ENCODE measurements around the gene DDRGK1.
"Not testable (repeated sequence)": the region's sequence is repeated elsewhere in the genome, so short reads cannot be mapped to it uniquely, and the experiment has no call there.

The DDRGK1 gene

DNA sequence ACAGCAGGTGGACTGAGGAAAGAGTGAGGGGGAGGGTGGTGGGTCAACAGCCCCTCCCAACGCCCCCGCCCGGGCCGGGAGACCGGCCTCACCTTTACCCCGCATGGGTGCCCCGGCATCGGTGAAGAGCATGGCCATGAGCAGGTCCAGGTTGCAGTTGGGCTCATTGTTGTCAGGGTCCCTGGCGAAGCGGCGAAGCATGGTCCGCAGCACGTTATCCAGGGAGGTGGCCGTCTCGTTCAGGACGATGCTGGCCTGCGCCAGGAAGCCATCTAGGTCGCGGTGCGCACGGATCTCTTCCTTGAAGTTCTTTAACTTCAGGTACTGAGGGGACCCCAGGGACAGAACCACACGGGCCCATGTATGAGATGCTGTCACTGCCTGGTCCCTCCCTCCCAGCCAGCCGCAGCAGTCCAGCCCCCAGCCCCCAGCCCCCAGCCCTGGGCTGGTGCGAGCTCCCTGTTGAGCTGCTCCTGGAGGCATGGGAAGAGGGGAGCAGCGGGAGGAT is 29.6 kb upstream of the DDRGK1 start:
- no peak for DNase-seq

DNA sequence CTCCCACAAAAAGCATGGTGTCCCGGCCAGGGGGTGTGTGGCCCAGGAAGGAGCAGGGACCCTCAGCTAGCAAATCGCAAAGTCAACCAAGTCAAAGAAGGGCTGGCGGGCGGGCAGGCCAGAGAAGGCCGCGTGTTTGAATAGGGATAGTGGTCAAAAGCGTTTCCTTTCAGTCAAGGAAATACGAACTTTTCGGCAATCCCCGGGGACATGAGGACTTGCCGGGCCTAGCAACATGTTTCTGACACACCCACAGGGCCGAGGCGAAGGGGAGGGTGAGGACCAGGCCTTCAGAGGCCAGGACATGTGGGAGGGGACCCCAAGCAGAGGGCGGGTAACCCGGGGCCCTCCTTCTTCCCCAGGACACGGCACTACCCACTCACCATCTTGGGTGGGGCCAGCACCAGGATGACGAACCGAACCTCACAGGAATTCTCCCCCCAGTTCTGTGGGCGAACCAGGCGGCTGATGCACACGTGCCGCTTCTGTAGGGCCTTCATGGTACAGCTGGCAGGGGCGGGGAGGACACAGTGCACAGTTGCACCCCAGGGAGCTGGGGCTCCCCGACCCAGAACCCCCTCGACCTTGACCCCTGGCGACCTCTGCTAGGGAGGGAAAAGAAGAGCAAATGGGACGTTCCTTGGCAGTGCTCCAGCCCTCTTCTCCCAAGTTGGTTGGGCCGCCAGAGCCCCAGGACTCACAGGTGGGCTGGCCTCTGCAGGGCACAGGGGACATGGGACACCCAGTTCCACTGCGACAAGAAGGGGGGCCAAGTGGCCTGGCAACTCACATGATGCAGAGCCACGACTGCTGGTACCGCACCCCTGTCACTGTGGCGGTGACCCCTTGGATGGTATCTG is 28.9 kb upstream of the DDRGK1 start:
- no peak for DNase-seq

DNA sequence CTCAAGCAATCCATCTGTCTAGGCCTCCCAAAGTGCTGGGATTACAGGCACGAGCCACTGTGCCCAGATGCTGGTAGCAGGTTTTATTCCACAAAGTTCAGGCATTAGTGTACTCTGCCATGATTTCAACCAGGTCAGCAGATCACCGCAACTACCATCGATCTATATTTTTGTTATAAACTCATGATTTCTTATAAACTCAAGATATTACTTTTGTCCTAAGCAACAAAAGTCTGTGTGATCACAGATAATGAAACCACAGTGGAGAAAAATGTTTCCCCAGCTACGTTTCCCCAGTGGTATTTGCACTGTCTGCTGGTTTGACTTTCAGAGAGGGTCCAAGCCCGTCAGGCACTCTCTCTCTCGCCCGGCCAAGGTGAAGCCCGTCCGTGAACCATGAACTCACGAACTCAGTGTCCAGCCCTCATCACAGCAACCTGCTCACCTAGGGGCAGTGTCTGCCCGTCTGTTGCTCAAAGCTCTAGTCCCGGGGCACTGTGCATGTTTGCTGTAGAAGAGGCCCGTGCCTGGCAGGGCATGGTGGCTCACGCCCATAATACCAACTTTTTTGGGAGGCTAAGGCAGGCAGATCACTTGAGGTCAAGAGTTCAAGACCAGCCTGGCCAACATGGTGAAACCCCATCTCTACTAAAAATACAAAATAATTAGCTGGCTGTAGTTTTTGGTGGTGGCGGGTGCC is 27.6 kb upstream of the DDRGK1 start:
- no peak for DNase-seq

DNA sequence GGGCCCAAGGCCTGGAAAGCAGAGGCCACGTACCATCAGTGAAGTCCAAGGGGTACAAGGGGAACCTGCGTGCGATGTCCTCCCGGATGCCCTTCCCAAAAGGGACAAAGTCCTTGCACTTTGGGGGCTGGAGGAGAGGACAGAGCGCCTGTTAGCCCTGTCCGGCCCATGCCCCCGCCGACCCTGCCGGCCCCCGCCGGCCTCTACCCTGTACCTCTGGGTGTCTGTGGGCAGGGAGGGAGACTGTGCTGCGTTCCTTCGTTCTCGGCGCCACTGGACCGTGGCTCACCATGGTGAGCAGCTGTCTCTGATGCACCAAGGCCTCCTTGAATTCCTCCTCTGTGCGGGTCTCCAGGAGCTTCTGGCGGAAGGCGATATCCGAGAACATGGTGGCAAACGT is 26.6 kb upstream of the DDRGK1 start:
- DNase-seq, result no peak

DNA sequence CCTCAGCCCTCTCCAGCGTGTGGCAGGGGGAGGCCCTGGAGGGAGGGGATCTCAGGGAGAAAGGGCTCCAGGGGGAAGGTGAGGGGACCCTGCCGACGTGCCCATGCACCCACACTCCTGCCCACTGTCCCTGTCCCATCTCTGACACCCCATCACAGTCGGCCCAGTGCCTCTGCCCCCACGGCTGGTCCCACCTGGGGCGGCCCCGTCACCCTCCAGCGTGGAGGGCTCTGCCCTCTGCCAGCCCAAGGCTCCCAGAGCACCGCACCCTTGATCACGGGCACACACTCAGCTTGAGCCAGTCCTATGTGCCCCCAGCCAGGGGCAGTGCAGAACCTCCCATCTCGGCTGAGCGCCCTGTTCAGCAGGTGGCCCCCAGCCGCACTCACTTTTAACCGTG is 25.3 kb upstream of the DDRGK1 start:
- no peak for DNase-seq

DNA sequence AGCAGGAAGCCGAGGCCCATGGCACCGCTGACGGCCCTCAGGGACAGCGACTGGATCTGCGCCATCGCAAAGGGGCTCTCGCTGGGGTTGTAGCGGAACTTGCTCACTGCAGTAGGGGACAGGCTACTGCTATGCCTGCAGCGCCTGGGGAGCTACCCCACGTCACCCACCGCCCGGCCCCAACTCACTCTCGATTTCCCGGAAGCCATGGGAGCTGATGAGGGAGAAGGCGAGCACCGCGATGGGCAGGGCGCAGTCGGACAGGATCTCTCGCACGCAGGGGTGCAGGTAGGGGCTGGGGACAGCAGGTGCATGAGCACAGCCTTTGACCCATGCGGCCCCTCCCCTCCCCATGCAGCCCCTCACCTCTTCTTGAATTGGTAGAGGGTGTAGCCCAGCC is 24.7 kb upstream of the DDRGK1 start:
- no peak for DNase-seq

DNA sequence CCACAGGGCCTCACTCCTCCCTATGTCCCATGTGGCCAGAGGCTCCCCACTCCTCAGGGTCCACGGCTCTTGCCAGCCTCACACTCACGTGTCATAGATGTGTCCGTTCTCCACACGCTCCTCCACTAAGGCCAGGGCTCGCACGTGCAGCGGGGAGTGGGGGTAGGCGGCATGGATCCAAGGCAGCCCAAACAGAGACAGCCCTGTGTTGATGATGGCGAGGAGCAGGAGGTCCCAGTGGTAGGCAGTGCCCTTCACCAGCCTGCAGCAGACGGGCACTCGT is 24.2 kb upstream of the DDRGK1 start:
- no peak for DNase-seq

DNA sequence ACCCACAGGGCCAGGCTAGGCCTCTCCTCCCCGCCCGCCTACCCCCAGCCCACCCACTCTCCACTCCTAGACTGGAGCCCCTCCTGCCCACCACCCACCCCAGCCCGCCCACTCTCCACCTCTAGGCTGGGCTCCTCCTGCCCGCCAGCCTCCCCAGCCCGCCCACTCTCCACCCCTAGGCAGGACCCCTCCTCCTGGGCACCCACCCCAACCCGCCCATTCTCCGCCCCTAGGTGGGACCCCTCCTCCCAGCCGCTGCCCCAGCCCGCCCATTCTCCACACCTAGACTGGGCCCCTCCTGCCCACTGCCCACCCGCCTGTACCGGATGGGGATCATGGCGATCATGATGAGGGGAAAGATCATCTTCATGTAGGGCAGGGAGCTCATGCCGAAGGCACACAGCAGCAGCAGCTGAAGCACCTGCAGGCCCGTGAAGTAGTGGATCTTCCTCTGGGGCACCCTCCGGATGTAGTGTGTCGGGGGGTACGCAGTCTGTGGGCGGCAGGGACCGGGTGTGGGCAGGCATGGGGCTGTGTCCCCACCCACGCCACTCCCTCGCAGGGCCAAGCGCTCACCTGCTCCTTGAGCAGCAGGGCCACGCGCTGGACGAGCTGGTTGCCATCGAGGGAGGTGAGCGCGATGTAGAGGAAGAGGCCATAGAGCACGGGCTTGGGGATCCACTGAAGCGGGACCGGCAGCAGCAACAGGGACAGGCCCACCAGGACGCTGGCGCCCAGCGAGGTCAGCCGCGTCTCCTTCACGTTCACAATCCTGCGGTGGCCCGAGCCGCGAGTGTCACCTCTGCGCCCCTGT is 23.7 kb upstream of the DDRGK1 start:
- no peak for DNase-seq

DNA sequence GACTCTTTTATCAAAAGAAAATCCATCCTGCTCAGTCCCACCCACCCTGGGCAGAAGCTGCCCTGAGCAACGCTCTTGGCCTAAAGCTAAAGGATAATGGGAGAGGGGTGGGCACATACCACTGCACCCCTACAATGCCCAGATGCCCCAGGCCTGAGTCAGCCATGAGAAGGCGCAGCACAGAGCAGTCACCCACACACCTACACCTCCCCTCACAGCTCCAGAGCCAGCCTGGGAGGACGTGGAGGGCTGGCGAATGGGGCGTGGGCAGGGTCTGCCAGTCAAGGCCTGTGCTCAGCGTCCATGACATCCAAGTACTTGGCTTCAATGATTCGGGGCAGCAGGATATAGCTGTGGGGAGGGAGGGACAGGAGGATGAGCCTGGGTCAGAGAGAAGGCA is 23.0 kb upstream of the DDRGK1 start:
- DNase-seq, result no peak

DNA sequence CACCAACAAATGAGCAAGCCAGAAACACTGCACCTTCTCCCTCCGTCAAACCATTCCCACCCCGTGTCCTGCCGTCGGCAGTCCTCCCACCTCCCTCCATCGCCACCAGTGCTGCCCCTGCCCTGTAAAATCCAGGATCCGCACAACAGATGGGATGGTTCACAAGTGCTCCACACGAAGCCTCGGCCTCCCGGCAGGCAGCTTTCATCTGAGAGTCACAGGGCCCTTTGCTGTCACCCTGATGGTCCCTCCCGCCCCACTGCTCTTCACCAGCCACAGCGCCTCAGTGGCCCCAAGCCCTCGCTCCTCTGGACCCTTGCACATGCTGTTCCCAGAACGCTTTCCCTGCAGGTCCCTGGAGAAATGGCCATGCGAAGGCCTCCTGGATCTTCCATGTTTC is 22.4 kb upstream of the DDRGK1 start:
- DNase-seq, result no peak

DNA sequence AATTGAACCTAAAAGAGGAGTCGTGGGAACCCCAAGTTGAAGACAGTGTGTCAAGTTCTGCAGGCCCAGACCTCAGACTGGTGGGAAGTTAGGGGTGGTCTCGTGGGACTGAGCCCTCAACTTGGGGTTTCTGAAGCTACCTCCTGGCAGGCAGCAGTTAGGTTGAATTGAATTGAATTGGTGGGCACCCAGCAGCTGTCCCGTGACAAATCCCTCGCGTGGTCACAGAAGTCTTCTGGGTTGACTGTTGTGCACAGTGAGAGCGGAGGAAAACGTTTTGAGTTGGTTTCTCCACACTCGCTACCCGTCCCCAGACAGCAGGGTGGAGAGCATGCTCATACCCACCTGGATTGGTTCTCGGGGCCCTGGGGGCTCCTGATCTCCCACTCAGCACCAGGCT is 21.6 kb upstream of the DDRGK1 start:
- DNase-seq, result no peak

DNA sequence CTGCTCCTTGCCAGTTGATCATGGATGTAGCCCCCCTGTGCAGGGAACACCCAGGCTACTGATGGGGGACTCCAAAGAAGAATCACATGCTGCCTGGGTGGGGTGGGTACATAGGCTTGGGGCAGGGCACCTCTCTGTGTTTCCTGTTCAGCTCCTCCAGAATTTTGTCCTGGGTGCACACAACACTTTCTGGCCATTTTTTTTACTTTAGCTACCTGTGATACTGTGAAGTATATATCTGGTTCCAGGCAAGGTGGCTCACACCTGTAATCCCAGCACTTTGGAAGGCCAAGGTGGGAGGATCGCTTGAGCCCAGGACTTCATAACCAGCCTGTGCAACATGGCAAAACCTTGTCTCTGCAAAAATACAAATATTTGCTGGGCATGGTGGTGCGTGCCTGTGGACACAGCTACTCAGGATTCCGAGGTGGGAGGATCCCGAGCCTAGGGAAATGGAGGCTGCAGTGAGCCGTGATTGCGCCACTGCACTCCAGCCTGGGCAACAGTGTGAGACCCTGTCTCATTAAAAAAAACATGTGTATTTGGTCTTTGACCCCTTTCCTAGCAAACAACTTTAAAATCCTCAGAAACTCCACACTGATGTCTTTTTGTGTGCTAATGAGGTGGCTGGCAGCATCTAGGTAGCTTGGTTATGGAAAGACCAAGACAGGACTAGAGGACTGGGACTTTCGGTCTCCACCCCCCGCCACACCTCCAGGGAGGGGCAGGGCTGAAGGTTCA is 20.4 kb upstream of the DDRGK1 start:
- DNase-seq, result no peak

DNA sequence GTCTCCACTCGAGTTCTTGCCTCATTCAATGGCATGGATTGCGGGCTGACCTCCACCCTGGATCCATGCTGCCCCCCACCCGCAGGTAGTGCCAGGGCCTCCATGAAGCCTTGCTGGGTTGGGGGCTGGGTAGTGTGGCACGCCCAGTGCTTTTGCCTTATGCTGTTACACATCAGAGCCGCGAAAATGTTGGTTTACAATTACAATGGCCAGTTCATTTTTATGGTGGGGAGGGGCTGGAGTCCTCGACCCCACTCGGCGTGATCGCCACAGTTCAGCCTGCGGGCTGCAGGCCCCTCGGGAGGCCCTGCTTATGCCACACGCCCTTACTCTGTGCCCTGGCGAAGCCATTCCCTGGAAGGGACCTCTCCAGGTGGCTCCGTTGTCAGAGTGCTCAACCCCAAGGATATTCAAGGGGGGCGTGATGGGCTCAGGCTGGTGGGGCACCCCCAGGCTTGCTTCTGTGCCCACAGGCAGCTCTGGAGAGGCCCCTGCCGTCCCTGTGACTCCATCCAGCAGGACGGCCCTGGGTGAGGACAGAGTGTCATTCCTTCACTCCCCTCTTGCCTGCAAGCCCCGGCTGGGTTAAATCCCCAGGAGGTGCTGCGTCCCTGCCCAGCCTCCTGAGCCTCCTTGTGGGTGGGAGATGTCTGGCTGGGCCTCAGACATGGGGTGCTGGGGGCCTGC is 19.7 kb upstream of the DDRGK1 start:
- no peak for DNase-seq

DNA sequence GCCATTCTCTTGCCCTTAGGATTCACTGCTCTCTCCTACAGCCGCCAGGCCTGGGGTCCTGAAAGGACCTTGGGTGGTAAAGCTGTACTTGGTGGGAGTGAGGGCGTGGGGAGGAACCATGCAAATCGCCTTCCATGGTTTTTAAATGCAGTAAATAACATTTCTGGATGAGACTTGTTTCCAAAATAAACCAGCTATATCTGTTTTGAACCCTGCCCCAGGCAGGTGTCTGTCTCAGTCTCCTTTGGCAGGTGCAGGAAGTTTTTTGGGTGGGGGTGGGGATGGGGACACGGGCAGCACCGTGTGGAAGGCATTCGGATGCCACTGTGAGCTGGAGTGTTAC is 19.1 kb upstream of the DDRGK1 start:
- no peak for DNase-seq

DNA sequence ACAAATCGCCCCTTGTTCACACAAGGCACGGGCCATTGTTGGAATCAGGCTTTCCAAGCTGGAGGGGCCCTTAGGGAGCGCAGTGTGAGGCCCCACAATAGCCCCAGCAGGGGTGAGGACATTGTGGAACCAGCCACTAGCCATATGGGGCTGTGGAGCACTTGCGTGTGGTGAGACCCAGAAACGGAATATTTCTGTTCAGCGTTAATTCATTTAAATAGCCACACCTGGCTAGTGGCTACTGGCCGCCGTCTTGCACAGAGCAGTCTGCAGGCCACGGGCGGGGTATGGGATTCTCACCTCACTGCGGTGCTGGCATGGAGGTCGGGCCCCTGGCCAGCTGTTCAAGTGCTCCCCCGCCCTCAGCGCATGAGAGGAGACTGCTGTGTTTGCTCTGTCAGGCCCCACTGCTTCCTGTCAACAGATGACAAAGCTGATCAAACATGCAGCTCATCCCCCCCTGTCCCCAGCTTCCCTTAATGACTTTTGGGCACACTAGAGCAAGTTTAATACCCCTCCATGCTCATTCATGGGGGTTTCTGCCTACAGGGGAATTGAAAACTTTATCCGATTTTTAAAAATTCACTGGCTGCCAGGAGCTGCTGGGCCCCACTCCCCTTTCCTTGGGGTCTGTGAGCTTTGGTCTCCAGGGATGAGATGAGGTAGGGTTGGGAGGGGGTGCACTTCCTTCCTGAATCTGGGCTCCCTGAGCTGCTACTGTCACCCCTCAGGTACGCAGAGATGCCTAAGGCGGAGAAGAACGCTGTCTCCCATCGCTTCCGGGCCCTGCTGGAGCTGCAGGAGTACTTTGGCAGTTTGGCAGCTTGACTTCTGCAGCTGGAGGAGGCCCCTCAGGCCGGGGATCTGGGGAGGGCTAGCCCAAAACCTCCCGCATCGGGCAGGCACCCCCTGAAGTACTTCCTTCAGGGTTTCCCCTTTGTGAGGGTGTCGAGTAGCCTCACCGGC is 18.4 kb upstream of the DDRGK1 start:
- DNase-seq, result no peak

DNA sequence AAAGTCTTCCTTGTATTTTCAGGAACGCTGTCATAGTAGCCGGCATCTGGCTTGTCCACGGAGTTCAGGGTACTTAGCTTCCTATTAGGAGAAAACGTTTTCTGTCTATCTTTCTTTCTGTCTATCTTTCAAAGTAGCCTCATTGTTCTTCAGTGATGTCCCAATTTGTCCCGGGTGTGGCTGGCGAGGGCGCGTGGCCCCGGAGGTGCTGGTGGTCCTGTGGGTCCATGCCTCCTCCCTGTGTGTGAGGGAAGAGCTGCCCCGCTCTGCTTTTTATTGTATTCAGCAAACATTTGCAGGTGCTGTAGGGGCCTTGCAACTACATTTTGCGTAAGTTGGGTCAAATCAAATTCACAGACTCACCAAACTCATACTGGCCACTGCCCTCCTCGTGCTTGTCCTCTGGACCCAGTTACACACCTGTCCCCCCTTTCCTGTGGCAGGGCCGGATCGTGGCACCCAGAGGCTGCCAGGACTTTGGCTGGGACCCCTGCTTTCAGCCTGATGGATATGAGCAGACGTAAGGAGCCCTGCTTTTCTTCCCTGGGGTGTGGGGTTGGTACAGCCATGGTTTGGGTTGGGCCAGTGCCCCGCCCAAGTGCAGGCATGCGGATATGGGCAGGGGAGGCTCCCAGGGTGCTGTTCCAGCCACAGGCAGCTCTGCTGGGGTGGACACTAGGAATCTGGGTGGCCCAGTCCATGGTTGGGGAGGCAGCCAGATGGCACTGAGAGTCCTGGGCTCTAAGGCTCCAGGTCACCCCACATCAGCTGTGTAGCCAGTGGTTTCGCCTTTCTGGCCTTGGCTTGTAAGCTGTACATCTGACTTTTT is 17.1 kb upstream of the DDRGK1 start:
- no peak for DNase-seq

DNA sequence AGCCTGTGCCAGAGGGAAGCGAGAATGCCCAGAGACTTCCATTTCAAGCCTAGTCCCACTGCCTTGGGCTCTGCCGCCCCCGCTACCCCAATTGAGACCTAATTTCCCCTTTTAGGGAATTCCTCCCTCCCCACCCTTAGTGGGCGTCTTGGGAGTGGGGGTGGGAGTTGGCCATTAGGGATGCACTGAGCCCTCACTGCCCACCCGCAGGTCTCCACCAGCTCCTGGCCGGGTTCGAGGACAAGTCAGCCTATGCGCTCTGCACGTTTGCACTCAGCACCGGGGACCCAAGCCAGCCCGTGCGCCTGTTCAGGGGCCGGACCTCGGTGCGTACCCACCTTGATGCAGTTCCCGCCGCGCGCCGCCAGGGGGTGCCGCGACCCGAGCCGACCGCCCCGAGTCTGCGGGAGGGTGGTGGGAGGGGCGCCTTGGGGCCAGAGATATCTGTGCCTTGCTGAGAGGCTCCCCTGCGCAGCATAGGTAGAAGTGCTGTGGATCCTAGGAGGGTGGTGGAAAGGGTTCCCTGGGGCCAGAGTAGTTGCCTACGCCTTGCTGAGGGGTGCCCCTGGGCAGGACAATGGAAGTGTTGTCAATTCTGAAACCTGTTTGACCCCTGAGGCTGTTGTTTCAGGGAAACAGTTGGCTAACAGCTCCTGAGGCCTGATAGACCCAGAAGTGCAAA is 14.0 kb upstream of the DDRGK1 start:
- peak; percentile 9 for DNase-seq

DNA sequence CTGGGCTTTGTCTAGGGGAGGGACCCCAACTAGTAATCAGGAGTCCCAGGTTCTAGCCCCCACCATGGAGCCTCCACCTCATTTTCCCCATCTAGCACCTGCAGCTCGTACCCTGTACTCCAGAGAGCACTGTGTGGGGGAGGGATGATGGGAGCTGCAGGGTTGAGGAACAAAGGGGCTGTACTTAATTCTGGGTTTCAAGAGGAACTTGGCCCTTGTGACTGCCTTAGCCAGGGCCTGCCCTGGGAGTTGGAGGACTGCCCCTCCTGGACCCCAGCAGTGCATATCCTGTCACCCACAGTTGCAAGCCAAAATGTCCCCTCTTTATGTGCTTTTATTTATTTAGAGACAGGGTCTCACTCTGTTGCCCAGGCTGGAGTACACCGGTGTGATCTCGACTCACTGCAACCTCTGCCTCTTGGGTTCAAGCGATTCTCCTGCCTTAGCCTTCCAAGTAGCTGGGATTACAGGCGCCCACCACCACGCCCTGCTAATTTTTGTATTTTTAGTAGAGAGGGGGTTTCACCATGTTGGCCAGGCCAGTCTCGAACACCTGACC is 11.0 kb upstream of the DDRGK1 start:
- not testable (repeated sequence) for DNase-seq

DNA sequence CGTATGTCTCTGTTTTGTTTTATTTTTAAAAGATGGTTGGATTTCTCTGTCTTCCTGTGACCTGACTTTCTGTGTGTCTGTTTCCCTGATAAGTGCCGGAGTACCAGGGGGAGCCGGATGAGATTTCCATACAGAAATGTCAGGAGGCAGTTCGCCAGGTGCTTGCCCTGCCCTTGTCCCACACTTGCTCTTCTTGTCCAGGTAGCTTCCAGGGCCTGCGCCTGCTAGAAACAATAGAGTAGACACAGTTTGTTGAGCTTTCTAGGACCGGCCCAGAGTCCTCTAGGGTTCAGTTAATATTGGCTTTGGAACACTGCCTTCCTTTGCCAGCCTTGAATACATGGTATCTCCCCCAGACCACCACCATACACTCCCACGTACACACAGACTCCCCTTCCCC is 8.7 kb upstream of the DDRGK1 start:
- DNase-seq, result no peak

Data from NCI-H2227 treated with DMSO at 0.1 percent for 48 hours (cell line).